Urinary bladder (tissue), 4 donors: ENCODE measurements around the gene TLR9. TPM values are rescaled to one million over a fixed set of nuclear protein-coding genes. Genes with fewer than 3 reads are reported as not detected.

Source experiments
- DNase-seq: peaks from one replicate; pipeline ENCODE4 v3.0.0-alpha.2; 2015; ENCODE audit errors: extremely low spot score
- H3K27ac ChIP-seq: one replicate; pipeline ENCODE4 v1.5.1; 2013; ENCODE audit warnings: low read depth, mild to moderate bottlenecking, moderate library complexity
- H3K36me3 ChIP-seq: one replicate; pipeline ENCODE4 v1.6.1; 2013; ENCODE audit warnings: mild to moderate bottlenecking, moderate library complexity; ENCODE audit not compliant: insufficient read depth
- H3K4me1 ChIP-seq: one replicate; pipeline ENCODE4 v1.6.1; 2013; ENCODE audit warnings: mild to moderate bottlenecking, moderate library complexity; ENCODE audit not compliant: insufficient read depth
- H3K4me3 ChIP-seq: one replicate; pipeline ENCODE4 v1.5.1; 2013; ENCODE audit warnings: low read depth, low read length
- WGBS: extraction: QIAGEN DNeasy Blood & Tissue Kit; methylation state at CpG from one replicate; pipeline ENCODE4 v1.1.7; 2013; 5-methylcytosine and 5-hydroxymethylcytosine counted together
- polyA plus RNA-seq: library from polyadenylated mRNA; stranded (reverse); fragments of 200-250 nt; gene quantifications from one replicate; pipeline ENCODE4 v1.2.3, GENCODE V29; 2013
- total RNA-seq: library from RNA; depleted of rRNA; stranded (reverse); fragments of >200 nt; gene quantifications from one replicate; pipeline ENCODE4 v1.2.3, GENCODE V29; 2014
- donor health status: healthy with polysubstance abuse.
- donor health status: healthy.

TLR9 gene
- total and polyA plus RNA-seq, 2 donors, result 0.11 to 0.33 TPM

- H3K27ac ChIP-seq, result no peak overlapping the region
Observed at GRCh38 chr3:52232279-52233107, 7.0 kb upstream of the TLR9 start.

GRCh38 chr3:52231502-52232278 lies 6.2 kb upstream of the TLR9 start:
- DNase-seq, result no peak
- H3K4me3 ChIP-seq, result no peak overlapping the region
- WGBS, result 72% methylated on average over 34 of the region's 34 CpGs
- H3K4me1 ChIP-seq, result no peaks in the 10 kb centered on the region
- H3K36me3 ChIP-seq, result peaks cover 5% of the 10 kb centered on the region
- no peak overlapping the region for H3K27ac ChIP-seq

More at GRCh38 chr3:52232279-52233107, 7.0 kb upstream of the TLR9 start:
- peaks cover 5% of the 10 kb centered on the region for H3K36me3 ChIP-seq
- no peaks in the 10 kb centered on the region for H3K4me1 ChIP-seq
- DNase-seq, result no peak
- 86% methylated on average over 28 of the region's 28 CpGs for WGBS
- H3K4me3 ChIP-seq, result no peak overlapping the region

- Histone ChIP-seq H3K36me3 (peaks cover 5% of the 10 kb centered on the region), H3K27ac (no peak overlapping the region), H3K4me3 (no peak overlapping the region), H3K4me1 (no peaks in the 10 kb centered on the region)
- 89% methylated on average over 16 of the region's 16 CpGs for WGBS
- no peak for DNase-seq
Observed at GRCh38 chr3:52230889-52231499, 5.5 kb upstream of the TLR9 start.

- H3K36me3 ChIP-seq, result peaks cover 5% of the 10 kb centered on the region
Observed at GRCh38 chr3:52230461-52230860, 5.0 kb upstream of the TLR9 start.

GRCh38 chr3:52229656-52230055 lies 4.2 kb upstream of the TLR9 start:
- 91% methylated on average over 13 of the region's 13 CpGs for WGBS
- Histone ChIP-seq H3K27ac (no peak overlapping the region), H3K36me3 (peaks cover 5% of the 10 kb centered on the region), H3K4me1 (no peaks in the 10 kb centered on the region), H3K4me3 (no peak overlapping the region)
- DNase-seq, result no peak

More at GRCh38 chr3:52230461-52230860, 5.0 kb upstream of the TLR9 start:
- 94% methylated on average over 6 of the region's 6 CpGs for WGBS
- Histone ChIP-seq H3K4me3 (no peak overlapping the region), H3K4me1 (no peaks in the 10 kb centered on the region), H3K27ac (no peak overlapping the region)
- no peak for DNase-seq

- peaks cover 5% of the 10 kb centered on the region for H3K36me3 ChIP-seq
- H3K27ac ChIP-seq, result no peak overlapping the region
- 89% methylated on average over 21 of the region's 21 CpGs for WGBS
- H3K4me1 ChIP-seq, result no peaks in the 10 kb centered on the region
- no peak for DNase-seq
- H3K4me3 ChIP-seq, result no peak overlapping the region
Observed at GRCh38 chr3:52228751-52229291, 3.4 kb upstream of the TLR9 start.

GRCh38 chr3:52228266-52228665 lies 2.8 kb upstream of the TLR9 start:
- WGBS, result 87% methylated on average over 10 of the region's 10 CpGs
- no peak for DNase-seq

GRCh38 chr3:52227766-52228165 lies 2.3 kb upstream of the TLR9 start:
- WGBS, result 79% methylated on average over 7 of the region's 7 CpGs

More at GRCh38 chr3:52228266-52228665, 2.8 kb upstream of the TLR9 start:
- Histone ChIP-seq H3K36me3 (peaks cover 5% of the 10 kb centered on the region), H3K27ac (no peak overlapping the region), H3K4me1 (no peaks in the 10 kb centered on the region), H3K4me3 (no peak overlapping the region)

GRCh38 chr3:52227117-52227516 lies 1.7 kb upstream of the TLR9 start:
- no peak for DNase-seq
- H3K36me3 ChIP-seq, result peaks cover 5% of the 10 kb centered on the region
- WGBS, result 89% methylated on average over 4 of the region's 4 CpGs
- no peak overlapping the region for H3K4me3 ChIP-seq
- H3K4me1 ChIP-seq, result no peaks in the 10 kb centered on the region
- no peak overlapping the region for H3K27ac ChIP-seq

More at GRCh38 chr3:52227766-52228165, 2.3 kb upstream of the TLR9 start:
- H3K4me3 ChIP-seq, result no peak overlapping the region
- peaks cover 5% of the 10 kb centered on the region for H3K36me3 ChIP-seq
- no peak for DNase-seq
- H3K27ac ChIP-seq, result no peak overlapping the region
- no peaks in the 10 kb centered on the region for H3K4me1 ChIP-seq

- Histone ChIP-seq H3K27ac (no peak overlapping the region), H3K4me3 (no peak overlapping the region), H3K4me1 (no peaks in the 10 kb centered on the region), H3K36me3 (peaks cover 5% of the 10 kb centered on the region)
- 82% methylated on average over 5 of the region's 5 CpGs for WGBS
- no peak for DNase-seq
Observed at GRCh38 chr3:52226229-52226817, 878 bp upstream of the TLR9 start.

GRCh38 chr3:52223449-52224408 lies 1.7 kb downstream of the TLR9 start:
- H3K4me3 ChIP-seq, result no peak overlapping the region
- 94% methylated on average over 32 of the region's 32 CpGs for WGBS
- no peak overlapping the region for H3K27ac ChIP-seq
- peaks cover 1% of the 10 kb centered on the region for H3K36me3 ChIP-seq
- DNase-seq, result no peak
- no peaks in the 10 kb centered on the region for H3K4me1 ChIP-seq
